HCT116 (cell line): ENCODE data around the gene PRKCD. TPM values are rescaled to one million over a fixed set of nuclear protein-coding genes. Genes with fewer than 3 reads are reported as not detected.

Experiments used
- ATAC-seq: fragments of 200-7000 bp; cut with Tn5 transposase; 2 replicates; pipeline ENCODE4 v1.9.1; 2020; ENCODE audit warnings: mild to moderate bottlenecking, moderate library complexity
- BruUV-seq: library from RNA; stranded (reverse); fragments of 400-500 nt; replicated peaks from 2 replicates; lab custom pipeline; 2021; lab: Mats Ljungman, UMichigan
- CTCF ChIA-PET: fragments of 300-600 bp; sonication (Branson Sonifier 250); formaldehyde crosslinking; loops from one replicate; lab custom pipeline; 2021; ENCODE audit warnings: antibody characterized with exemption; lab: Charles Lee
- POLR2A ChIA-PET: fragments of 300-600, 350-600 bp; sonication (Branson Sonifier 250); formaldehyde crosslinking; loops from one replicate; lab custom pipeline; 2021; ENCODE audit warnings: antibody characterized with exemption; lab: Charles Lee
- RAD21 ChIA-PET, 2 experiments: fragments of 300-600 bp; sonication (Branson Sonifier 250); formaldehyde crosslinking; loops; one replicate each; lab custom pipeline; 2023; ENCODE audit warnings: low total read pairs in 2 of 2; ENCODE audit not compliant: uncharacterized antibody in 2 of 2, unreplicated experiment in 2 of 2, low non-redundant PET in 1 of 2; lab: Charles Lee
- DNase-seq: peaks from one replicate; pipeline ENCODE4 v3.0.0-alpha.2; 2010; ENCODE audit warnings: low read depth, low spot score
- H2AFZ ChIP-seq: fragments of 200-600 bp; shearing (Covaris generic), sonication (generic); 2 replicates; pipeline ENCODE4 v1.6.1; 2017; ENCODE audit warnings: low read depth, mixed run types, mixed read lengths, antibody characterized with exemption, low read length; ENCODE audit not compliant: poor library complexity, severe bottlenecking
- H3K27ac ChIP-seq: 2 replicates; pipeline ENCODE4 v1.5.1; 2012; ENCODE audit warnings: low read depth, low read length
- H3K27me3 ChIP-seq: fragments of 200-600 bp; sonication (generic); 2 replicates; pipeline ENCODE4 v1.6.1; 2016; ENCODE audit warnings: mixed run types, low read length, mixed read lengths; ENCODE audit not compliant: insufficient read depth
- H3K36me3 ChIP-seq, 2 experiments: fragments of 200-500 bp in 1 of 2; fragments of 200-600 bp in 1 of 2; sonication (Bioruptor generic) in 1 of 2; sonication (generic) in 1 of 2; 2 replicates each; pipeline versions ENCODE4 v1.5.1 to v1.6.1; 2014 to 2016; ENCODE audit warnings: low read length in 2 of 2, inconsistent platforms in 1 of 2, mixed read lengths in 1 of 2, mixed run types in 1 of 2; ENCODE audit not compliant: insufficient read depth in 2 of 2, control insufficient read depth in 1 of 2
- H3K4me1 ChIP-seq, 2 experiments: fragments of 200-600 bp in 1 of 2; sonication (generic) in 1 of 2; 2 replicates each; pipeline versions ENCODE4 v1.5.1 to v1.6.1; 2012 to 2017; ENCODE audit warnings: low read length in 2 of 2, inconsistent platforms in 1 of 2, mild to moderate bottlenecking in 1 of 2, mixed read lengths in 1 of 2, mixed run types in 1 of 2, moderate library complexity in 1 of 2; ENCODE audit not compliant: insufficient read depth in 2 of 2, control insufficient read depth in 1 of 2
- H3K4me2 ChIP-seq: fragments of 200-600 bp; sonication (generic); 2 replicates; pipeline ENCODE4 v1.6.1; 2017; ENCODE audit warnings: mixed run types, low read length, mixed read lengths
- H3K4me3 ChIP-seq, 2 experiments: fragments of 200-600 bp in 1 of 2; sonication (generic) in 1 of 2; replicated peaks in 1 of 2; 2 replicates each; pipeline ENCODE4 v1.5.1; 2011 to 2016; ENCODE audit warnings: low read length in 2 of 2, control low read depth in 1 of 2, low read depth in 1 of 2, mild to moderate bottlenecking in 1 of 2, mixed read lengths in 1 of 2, mixed run types in 1 of 2
- H3K79me2 ChIP-seq: fragments of 200-600 bp; sonication (generic); 2 replicates; pipeline ENCODE4 v1.6.1; 2017; ENCODE audit warnings: mild to moderate bottlenecking, mixed run types, low read length, moderate library complexity, mixed read lengths; ENCODE audit not compliant: insufficient read depth
- H3K9ac ChIP-seq: fragments of 200-600 bp; sonication (generic); 2 replicates; pipeline ENCODE4 v1.6.1; 2016; ENCODE audit warnings: low read length, mixed read lengths
- H3K9me2 ChIP-seq: fragments of 200-600 bp; sonication (generic), shearing (Covaris generic); 2 replicates; pipeline ENCODE4 v1.6.1; 2017; ENCODE audit warnings: mixed run types, mild to moderate bottlenecking, moderate library complexity; ENCODE audit not compliant: insufficient read depth
- H3K9me3 ChIP-seq, 2 experiments: fragments of 200-500 bp in 1 of 2; fragments of 200-600 bp in 1 of 2; sonication (Bioruptor generic) in 1 of 2; sonication (generic) in 1 of 2; 2 replicates each; pipeline ENCODE4 v1.6.1; 2014 to 2017; ENCODE audit warnings: low read length in 2 of 2, mixed read lengths in 2 of 2, inconsistent platforms in 1 of 2, low read depth in 1 of 2, mild to moderate bottlenecking in 1 of 2, mixed run types in 1 of 2, moderate library complexity in 1 of 2; ENCODE audit not compliant: control insufficient read depth in 1 of 2, insufficient read depth in 1 of 2
- H4K20me1 ChIP-seq: fragments of 200-600 bp; sonication (generic), shearing (Covaris generic); 2 replicates; pipeline ENCODE4 v1.6.1; 2017; ENCODE audit warnings: mixed run types, mild to moderate bottlenecking, moderate library complexity; ENCODE audit not compliant: insufficient read depth
- CBX3 ChIP-seq: IDR thresholded peaks from 2 replicates; pipeline ENCODE4 v1.6.1; 2012; ENCODE audit warnings: low read depth
- EGR1 ChIP-seq: IDR thresholded peaks from 2 replicates; pipeline ENCODE4 v1.6.1; 2012; ENCODE audit warnings: low read depth
- EZH2 ChIP-seq: fragments of 200-600 bp; sonication (generic); IDR thresholded peaks from 2 replicates; pipeline ENCODE4 v1.6.1; 2017; ENCODE audit warnings: antibody characterized with exemption, mixed run types
- EZH2phosphoT487 ChIP-seq: fragments of 200-600 bp; IDR thresholded peaks from 2 replicates; pipeline ENCODE4 v1.6.1; 2018; ENCODE audit warnings: antibody characterized with exemption, borderline replicate concordance
- JUND ChIP-seq: IDR thresholded peaks from 2 replicates; pipeline ENCODE4 v1.6.1; 2012
- POLR2AphosphoS5 ChIP-seq: IDR thresholded peaks from 2 replicates; pipeline ENCODE4 v1.6.1; 2011; ENCODE audit warnings: mild to moderate bottlenecking, low read depth, low read length, moderate library complexity
- RAD21 ChIP-seq: IDR thresholded peaks from 2 replicates; pipeline ENCODE4 v1.6.1; 2012; ENCODE audit warnings: low read depth, mild to moderate bottlenecking
- SIN3A ChIP-seq: IDR thresholded peaks from 2 replicates; pipeline ENCODE4 v1.6.1; 2012; ENCODE audit warnings: low read depth
- SP1 ChIP-seq: IDR thresholded peaks from 2 replicates; pipeline ENCODE4 v1.6.1; 2012; ENCODE audit warnings: low read depth
- SRF ChIP-seq: IDR thresholded peaks from 2 replicates; pipeline ENCODE4 v1.6.1; 2012; ENCODE audit warnings: low read depth
- TCF7L2 ChIP-seq: IDR thresholded peaks from 2 replicates; pipeline ENCODE4 v1.7.0; 2011; ENCODE audit warnings: borderline replicate concordance, inconsistent platforms; ENCODE audit not compliant: insufficient read depth, insufficient read length; ENCODE audit errors: extremely low read depth
- YY1 ChIP-seq: IDR thresholded peaks from 2 replicates; pipeline ENCODE4 v1.6.1; 2011; ENCODE audit warnings: low read length, low read depth, moderate library complexity, mild to moderate bottlenecking; ENCODE audit not compliant: insufficient replicate concordance; ENCODE audit errors: extremely low read depth
- ZFX ChIP-seq: fragments of 450-650 bp; IDR thresholded peaks from 2 replicates; pipeline ENCODE4 v1.6.1; 2017
- ZNF274 ChIP-seq: fragments of 200-500 bp; sonication (Bioruptor generic); IDR thresholded peaks from 2 replicates; pipeline ENCODE4 v1.6.1; 2014; ENCODE audit warnings: mild to moderate bottlenecking, low read depth, low read length, inconsistent platforms
- intact Hi-C: fragments of 100-400 bp; cut with micrococcal nuclease; formaldehyde crosslinking; loops from 2 replicates; pipeline ENCODE4 v1.10.0; 2022
- total RNA-seq: library from RNA; stranded (reverse); gene quantifications from one replicate; pipeline ENCODE4 v1.2.1, GENCODE V29; 2021; ENCODE audit not compliant: unreplicated experiment
- TF ChIP-seq, protein P1 (sequence below): IDR thresholded peaks from 2 replicates; pipeline ENCODE4 v1.6.1; 2012; ENCODE audit warnings: low read depth
- TF ChIP-seq, protein P2 (sequence below), 3 experiments: fragments of 200-600 bp in 1 of 3; sonication (generic) in 1 of 3; IDR thresholded peaks in 2 of 3; conservative IDR thresholded peaks in 1 of 3; 2 replicates each; pipeline ENCODE4 v1.5.1; 2012 to 2017; ENCODE audit warnings: low read depth in 2 of 3, low read length in 2 of 3, antibody characterized with exemption in 1 of 3, borderline replicate concordance in 1 of 3, control low read depth in 1 of 3, mild to moderate bottlenecking in 1 of 3, mixed read lengths in 1 of 3, mixed run types in 1 of 3, moderate library complexity in 1 of 3; ENCODE audit not compliant: insufficient read depth in 1 of 3
- TF ChIP-seq, protein P3 (sequence below): IDR thresholded peaks from 2 replicates; pipeline ENCODE4 v1.6.1; 2012

PRKCD gene
- total RNA-seq, 1 experiment from 2014 or later: 34.4 TPM

DNA sequence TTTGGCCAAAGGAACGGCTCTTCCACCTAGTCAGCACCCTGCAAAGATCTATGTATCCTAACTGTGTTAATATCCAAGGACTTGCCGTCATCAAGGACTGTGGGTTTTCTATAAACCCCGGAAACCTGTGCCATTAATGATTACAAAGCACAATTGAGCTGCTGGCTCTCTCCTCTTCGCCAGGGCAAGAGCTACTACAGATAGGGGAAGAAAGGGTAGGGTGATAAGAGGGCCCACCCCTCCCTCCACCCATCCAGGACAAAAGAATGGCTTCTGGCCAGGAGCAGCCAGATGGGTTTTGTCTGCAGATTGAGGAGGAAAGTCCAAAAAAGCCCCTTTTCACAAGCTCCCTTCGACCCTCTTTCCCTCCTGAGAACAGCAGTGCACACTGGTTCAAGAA is 40.7 kb upstream of the PRKCD start:
- no peaks in the 10 kb centered on the region for H3K9me2 ChIP-seq
- no peak overlapping the region for H3K4me3 ChIP-seq
- H3K4me2 ChIP-seq: no peak overlapping the region
- CTCF ChIA-PET: interaction anchor here (1.8 kb wide), 1 partner anchor 14 kb away, joined by 5 read pairs; no protein-coding TSS in a partner anchor
- TF ChIP-seq RAD21: no peak
- TF ChIP-seq ZFX: no peak
- TF ChIP-seq, protein P1, sequence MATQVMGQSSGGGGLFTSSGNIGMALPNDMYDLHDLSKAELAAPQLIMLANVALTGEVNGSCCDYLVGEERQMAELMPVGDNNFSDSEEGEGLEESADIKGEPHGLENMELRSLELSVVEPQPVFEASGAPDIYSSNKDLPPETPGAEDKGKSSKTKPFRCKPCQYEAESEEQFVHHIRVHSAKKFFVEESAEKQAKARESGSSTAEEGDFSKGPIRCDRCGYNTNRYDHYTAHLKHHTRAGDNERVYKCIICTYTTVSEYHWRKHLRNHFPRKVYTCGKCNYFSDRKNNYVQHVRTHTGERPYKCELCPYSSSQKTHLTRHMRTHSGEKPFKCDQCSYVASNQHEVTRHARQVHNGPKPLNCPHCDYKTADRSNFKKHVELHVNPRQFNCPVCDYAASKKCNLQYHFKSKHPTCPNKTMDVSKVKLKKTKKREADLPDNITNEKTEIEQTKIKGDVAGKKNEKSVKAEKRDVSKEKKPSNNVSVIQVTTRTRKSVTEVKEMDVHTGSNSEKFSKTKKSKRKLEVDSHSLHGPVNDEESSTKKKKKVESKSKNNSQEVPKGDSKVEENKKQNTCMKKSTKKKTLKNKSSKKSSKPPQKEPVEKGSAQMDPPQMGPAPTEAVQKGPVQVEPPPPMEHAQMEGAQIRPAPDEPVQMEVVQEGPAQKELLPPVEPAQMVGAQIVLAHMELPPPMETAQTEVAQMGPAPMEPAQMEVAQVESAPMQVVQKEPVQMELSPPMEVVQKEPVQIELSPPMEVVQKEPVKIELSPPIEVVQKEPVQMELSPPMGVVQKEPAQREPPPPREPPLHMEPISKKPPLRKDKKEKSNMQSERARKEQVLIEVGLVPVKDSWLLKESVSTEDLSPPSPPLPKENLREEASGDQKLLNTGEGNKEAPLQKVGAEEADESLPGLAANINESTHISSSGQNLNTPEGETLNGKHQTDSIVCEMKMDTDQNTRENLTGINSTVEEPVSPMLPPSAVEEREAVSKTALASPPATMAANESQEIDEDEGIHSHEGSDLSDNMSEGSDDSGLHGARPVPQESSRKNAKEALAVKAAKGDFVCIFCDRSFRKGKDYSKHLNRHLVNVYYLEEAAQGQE: no peak
- TF ChIP-seq, protein P2, sequence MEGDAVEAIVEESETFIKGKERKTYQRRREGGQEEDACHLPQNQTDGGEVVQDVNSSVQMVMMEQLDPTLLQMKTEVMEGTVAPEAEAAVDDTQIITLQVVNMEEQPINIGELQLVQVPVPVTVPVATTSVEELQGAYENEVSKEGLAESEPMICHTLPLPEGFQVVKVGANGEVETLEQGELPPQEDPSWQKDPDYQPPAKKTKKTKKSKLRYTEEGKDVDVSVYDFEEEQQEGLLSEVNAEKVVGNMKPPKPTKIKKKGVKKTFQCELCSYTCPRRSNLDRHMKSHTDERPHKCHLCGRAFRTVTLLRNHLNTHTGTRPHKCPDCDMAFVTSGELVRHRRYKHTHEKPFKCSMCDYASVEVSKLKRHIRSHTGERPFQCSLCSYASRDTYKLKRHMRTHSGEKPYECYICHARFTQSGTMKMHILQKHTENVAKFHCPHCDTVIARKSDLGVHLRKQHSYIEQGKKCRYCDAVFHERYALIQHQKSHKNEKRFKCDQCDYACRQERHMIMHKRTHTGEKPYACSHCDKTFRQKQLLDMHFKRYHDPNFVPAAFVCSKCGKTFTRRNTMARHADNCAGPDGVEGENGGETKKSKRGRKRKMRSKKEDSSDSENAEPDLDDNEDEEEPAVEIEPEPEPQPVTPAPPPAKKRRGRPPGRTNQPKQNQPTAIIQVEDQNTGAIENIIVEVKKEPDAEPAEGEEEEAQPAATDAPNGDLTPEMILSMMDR (IDR thresholded peaks at IDR 0.05 in 2 of 3, conservative IDR thresholded peaks at IDR 0.05 in 1 of 3; ENCODE audit: borderline replicate concordance in 1 of 3, insufficient read depth in 1 of 3, low read depth in 2 of 3, low read length in 2 of 3): no peak
- no peak for TF ChIP-seq YY1
- TF ChIP-seq, protein P3, sequence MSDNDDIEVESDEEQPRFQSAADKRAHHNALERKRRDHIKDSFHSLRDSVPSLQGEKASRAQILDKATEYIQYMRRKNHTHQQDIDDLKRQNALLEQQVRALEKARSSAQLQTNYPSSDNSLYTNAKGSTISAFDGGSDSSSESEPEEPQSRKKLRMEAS: no peak
- no peak for TF ChIP-seq POLR2AphosphoS5
- TF ChIP-seq JUND: no peak
- no peak for TF ChIP-seq EGR1
- TF ChIP-seq SRF: no peak
- no peak for TF ChIP-seq TCF7L2
- no peak for TF ChIP-seq ZNF274
- TF ChIP-seq SP1: no peak
- no peak for TF ChIP-seq CBX3
- no peak for TF ChIP-seq EZH2phosphoT487
- TF ChIP-seq EZH2: no peak
- TF ChIP-seq SIN3A: no peak
- RAD21 ChIA-PET: no interaction called here
- no peaks in the 10 kb centered on the region for H3K9me3 ChIP-seq
- H4K20me1 ChIP-seq: no peaks in the 10 kb centered on the region
- intact Hi-C loops: no loop called here
- POLR2A ChIA-PET: no interaction called here
- BruUV-seq: no TSS peak
- ATAC-seq (no peak), DNase-seq (no peak)
- H3K4me1 ChIP-seq: no peaks in the 10 kb centered on the region
- H3K79me2 ChIP-seq: no peaks in the 10 kb centered on the region
- no peak overlapping the region for H2AFZ ChIP-seq
- H3K9ac ChIP-seq: no peak overlapping the region
- H3K27ac ChIP-seq: no peak overlapping the region
- H3K27me3 ChIP-seq: no peaks in the 10 kb centered on the region
- H3K36me3 ChIP-seq: peaks cover 43 to 53% of the 10 kb centered on the region in 2 experiments; a peak in 3 of 4 replicates
